ENCODE measurements around the gene ANTXR1. TPM values are rescaled to one million over a fixed set of nuclear protein-coding genes. Genes with fewer than 3 reads are reported as not detected.

ANTXR1 gene
- total RNA-seq, 1 experiment from 2014 or later: 0.27 TPM

GRCh38 chr2:69102041-69102593, 89.1 kb downstream of the ANTXR1 start:
- Mint-ChIP-seq H3K9me3 (ENCODE audit: unreplicated experiment) (no peaks in the 10 kb centered on the region), H3K27me3 (ENCODE audit: insufficient read depth, unreplicated experiment) (peaks cover 12% of the 10 kb centered on the region), H3K4me1 (ENCODE audit: low read depth, unreplicated experiment) (no peaks in the 10 kb centered on the region), H3K36me3 (ENCODE audit: insufficient read depth, unreplicated experiment) (no peaks in the 10 kb centered on the region), H3K4me3 (ENCODE audit: unreplicated experiment) (no peak overlapping the region), H3K27ac (ENCODE audit: unreplicated experiment) (no peak overlapping the region)
- intact Hi-C loops (cut with micrococcal nuclease; ENCODE audit: unreplicated experiment): no loop called here
- ChIA-PET CTCF (no interaction called here), POLR2A (no interaction called here)
- BruUV-seq (replicated peaks): no TSS peak
- H3K4me3 ChIP-seq (ENCODE audit: low read depth, low read length): no peak overlapping the region
- no peaks in the 10 kb centered on the region for H3K9me3 ChIP-seq
- no peaks in the 10 kb centered on the region for H3K27me3 ChIP-seq (replicated peaks; ENCODE audit: control insufficient read depth, insufficient read depth, low read length)
- TF ChIP-seq, protein P1, sequence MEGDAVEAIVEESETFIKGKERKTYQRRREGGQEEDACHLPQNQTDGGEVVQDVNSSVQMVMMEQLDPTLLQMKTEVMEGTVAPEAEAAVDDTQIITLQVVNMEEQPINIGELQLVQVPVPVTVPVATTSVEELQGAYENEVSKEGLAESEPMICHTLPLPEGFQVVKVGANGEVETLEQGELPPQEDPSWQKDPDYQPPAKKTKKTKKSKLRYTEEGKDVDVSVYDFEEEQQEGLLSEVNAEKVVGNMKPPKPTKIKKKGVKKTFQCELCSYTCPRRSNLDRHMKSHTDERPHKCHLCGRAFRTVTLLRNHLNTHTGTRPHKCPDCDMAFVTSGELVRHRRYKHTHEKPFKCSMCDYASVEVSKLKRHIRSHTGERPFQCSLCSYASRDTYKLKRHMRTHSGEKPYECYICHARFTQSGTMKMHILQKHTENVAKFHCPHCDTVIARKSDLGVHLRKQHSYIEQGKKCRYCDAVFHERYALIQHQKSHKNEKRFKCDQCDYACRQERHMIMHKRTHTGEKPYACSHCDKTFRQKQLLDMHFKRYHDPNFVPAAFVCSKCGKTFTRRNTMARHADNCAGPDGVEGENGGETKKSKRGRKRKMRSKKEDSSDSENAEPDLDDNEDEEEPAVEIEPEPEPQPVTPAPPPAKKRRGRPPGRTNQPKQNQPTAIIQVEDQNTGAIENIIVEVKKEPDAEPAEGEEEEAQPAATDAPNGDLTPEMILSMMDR (IDR thresholded peaks at IDR 0.05; ENCODE audit: insufficient read depth in 1 of 2, low read depth in 1 of 2, low read length in 1 of 2, severe bottlenecking in 1 of 2, unreplicated experiment in 1 of 2): no peak
- DNase-seq: no peak
- no peaks in the 10 kb centered on the region for H3K36me3 ChIP-seq (ENCODE audit: control insufficient read depth, insufficient read depth, low read length)
- H3K4me1 ChIP-seq: no peaks in the 10 kb centered on the region

DNA sequence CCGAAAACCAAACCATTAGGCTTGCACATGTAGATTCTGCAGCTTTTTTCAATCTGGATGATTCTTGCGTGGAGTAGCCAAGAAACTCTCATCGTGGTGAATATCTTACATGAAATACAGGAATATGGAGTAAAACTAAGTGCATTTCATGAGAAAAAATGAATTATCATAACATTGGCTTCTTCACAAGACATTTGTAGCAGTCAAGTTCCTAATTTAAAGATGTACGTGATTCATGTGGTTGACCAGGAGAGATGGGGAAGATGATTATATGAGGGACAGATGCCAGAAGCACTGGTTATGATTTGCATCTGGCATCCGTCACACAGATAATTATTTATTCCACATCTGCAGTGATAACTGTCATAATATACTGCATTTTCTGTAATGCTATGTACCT, 90.4 kb downstream of the ANTXR1 start:
- POLR2A ChIA-PET: no interaction called here
- no peaks in the 10 kb centered on the region for H3K9me3 ChIP-seq
- intact Hi-C loops (cut with micrococcal nuclease; ENCODE audit: unreplicated experiment): no loop called here

GRCh38 chr2:69104261-69104660, 91.3 kb downstream of the ANTXR1 start:
- Histone ChIP-seq H3K4me3 (ENCODE audit: low read depth, low read length) (no peak overlapping the region), H3K36me3 (ENCODE audit: control insufficient read depth, insufficient read depth, low read length) (no peaks in the 10 kb centered on the region), H3K9me3 (no peaks in the 10 kb centered on the region), H3K4me1 (no peaks in the 10 kb centered on the region), H3K27me3 (replicated peaks; ENCODE audit: control insufficient read depth, insufficient read depth, low read length) (no peaks in the 10 kb centered on the region)
- Mint-ChIP-seq H3K9me3 (ENCODE audit: unreplicated experiment) (no peaks in the 10 kb centered on the region), H3K27me3 (ENCODE audit: insufficient read depth, unreplicated experiment) (peaks cover 12% of the 10 kb centered on the region), H3K36me3 (ENCODE audit: insufficient read depth, unreplicated experiment) (no peaks in the 10 kb centered on the region), H3K4me3 (ENCODE audit: unreplicated experiment) (no peak overlapping the region), H3K4me1 (ENCODE audit: low read depth, unreplicated experiment) (no peaks in the 10 kb centered on the region), H3K27ac (ENCODE audit: unreplicated experiment) (no peak overlapping the region)
- no TSS peak for BruUV-seq (replicated peaks)
- intact Hi-C loops (cut with micrococcal nuclease; ENCODE audit: unreplicated experiment): no loop called here
- no peak for DNase-seq
- ChIA-PET CTCF (no interaction called here), POLR2A (no interaction called here)
- TF ChIP-seq, protein P1 (IDR thresholded peaks at IDR 0.05; ENCODE audit: insufficient read depth in 1 of 2, low read depth in 1 of 2, low read length in 1 of 2, severe bottlenecking in 1 of 2, unreplicated experiment in 1 of 2): no peak

More for the DNA sequence above, 90.4 kb downstream of the ANTXR1 start:
- Mint-ChIP-seq H3K9me3 (ENCODE audit: unreplicated experiment) (no peaks in the 10 kb centered on the region), H3K36me3 (ENCODE audit: insufficient read depth, unreplicated experiment) (no peaks in the 10 kb centered on the region), H3K27me3 (ENCODE audit: insufficient read depth, unreplicated experiment) (peaks cover 12% of the 10 kb centered on the region), H3K4me3 (ENCODE audit: unreplicated experiment) (no peak overlapping the region), H3K4me1 (ENCODE audit: low read depth, unreplicated experiment) (no peaks in the 10 kb centered on the region), H3K27ac (ENCODE audit: unreplicated experiment) (no peak overlapping the region)
- H3K36me3 ChIP-seq (ENCODE audit: control insufficient read depth, insufficient read depth, low read length): no peaks in the 10 kb centered on the region
- no peak overlapping the region for H3K4me3 ChIP-seq (ENCODE audit: low read depth, low read length)
- DNase-seq: no peak
- H3K4me1 ChIP-seq: no peaks in the 10 kb centered on the region
- no TSS peak for BruUV-seq (replicated peaks)
- CTCF ChIA-PET: no interaction called here
- H3K27me3 ChIP-seq (replicated peaks; ENCODE audit: control insufficient read depth, insufficient read depth, low read length): no peaks in the 10 kb centered on the region
- TF ChIP-seq, protein P1 (IDR thresholded peaks at IDR 0.05; ENCODE audit: insufficient read depth in 1 of 2, low read depth in 1 of 2, low read length in 1 of 2, severe bottlenecking in 1 of 2, unreplicated experiment in 1 of 2): no peak

Data from Caco-2 (cell line).